Right hindlimb (tissue), 1 donor: ENCODE results near the gene S100A16.
"Not testable (repeated sequence)": the region's sequence is repeated elsewhere in the genome, so short reads cannot be mapped to it uniquely, and the experiment has no call there.

ENCODE experiments used
- DNase-seq: peaks from one replicate; pipeline ENCODE4 v3.0.0-alpha.2; 2018

S100A16 gene

DNA sequence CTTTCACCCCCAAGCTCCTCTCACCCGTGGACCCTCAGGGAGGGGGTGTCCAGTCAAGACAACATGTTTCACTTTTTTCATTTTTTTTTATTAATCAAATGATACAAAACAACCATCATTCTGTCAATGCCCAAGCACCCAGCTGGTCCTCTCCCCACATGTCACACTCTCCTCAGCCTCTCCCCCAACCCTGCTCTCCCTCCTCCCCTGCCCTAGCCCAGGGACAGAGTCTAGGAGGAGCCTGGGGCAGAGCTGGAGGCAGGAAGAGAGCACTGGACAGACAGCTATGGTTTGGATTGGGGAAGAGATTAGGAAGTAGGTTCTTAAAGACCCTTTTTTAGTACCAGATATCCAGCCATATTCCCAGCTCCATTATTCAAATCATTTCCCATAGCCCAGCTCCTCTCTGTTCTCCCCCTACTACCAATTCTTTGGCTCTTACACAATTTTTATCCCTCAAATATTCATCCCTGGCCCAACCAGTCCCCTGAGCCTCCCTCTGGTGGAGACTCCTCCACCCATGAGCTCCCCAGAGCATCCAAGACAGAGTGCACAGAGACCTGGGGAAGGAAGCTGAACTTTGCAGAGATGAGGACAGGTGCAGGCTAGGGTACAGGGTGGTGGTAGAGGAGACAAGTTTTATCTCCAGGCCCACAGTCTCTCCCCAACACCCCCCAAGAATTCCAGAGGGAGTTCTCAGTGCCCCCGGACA lies 1.4 kb upstream of the S100A16 start:
- no peak for DNase-seq

DNA sequence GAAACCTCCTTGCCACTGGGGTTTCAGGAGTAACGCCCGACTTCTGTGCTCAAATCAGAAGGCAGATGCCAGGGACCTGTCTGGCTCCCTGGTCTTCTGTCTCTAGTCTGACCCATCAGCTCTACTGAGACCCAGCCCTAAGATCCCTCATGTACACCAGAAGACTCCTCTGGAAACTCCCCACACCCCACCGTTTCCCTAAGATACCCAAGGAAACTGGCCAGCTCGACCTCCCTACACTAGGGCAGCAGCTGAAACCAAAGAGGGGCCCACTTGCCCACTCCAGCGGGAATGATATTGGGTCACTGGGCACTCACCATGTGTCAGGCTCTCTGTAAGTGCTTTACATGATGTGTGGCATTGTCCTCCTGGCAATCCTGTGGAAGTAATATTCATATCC lies 469 bp upstream of the S100A16 start:
- DNase-seq, result no peak

DNA sequence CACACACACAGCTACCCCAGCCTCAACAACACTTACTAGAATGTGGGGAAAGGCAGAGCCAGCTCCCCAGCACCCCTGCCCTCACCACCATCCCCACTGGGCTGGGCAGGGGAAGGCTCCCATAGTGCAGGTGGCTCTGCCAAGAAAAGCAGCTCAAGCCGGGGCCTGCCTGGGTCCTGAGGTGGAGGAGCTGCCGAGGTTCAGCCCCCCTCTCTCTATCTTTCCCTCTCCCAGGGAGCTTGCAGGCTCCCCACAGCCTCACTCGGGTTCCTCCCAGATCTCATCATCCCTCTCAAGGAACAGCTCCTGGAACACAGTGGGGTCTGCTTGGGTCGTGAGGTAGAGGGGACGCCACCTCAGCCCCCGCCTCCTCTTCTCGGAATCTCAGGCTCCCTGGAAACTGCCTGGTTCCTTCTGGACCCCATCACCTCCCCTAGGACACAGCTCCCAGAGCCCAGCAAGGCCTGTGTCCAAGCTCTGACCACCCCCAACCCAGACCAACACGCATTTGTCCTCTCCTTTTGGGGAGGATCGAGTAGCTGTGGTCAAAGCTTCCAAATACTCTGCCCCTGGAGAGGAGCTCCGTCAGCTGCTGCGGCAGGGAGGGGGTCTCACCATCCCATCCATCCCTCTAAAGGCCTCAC lies 704 bp downstream of the S100A16 start:
- no peak for DNase-seq

DNA sequence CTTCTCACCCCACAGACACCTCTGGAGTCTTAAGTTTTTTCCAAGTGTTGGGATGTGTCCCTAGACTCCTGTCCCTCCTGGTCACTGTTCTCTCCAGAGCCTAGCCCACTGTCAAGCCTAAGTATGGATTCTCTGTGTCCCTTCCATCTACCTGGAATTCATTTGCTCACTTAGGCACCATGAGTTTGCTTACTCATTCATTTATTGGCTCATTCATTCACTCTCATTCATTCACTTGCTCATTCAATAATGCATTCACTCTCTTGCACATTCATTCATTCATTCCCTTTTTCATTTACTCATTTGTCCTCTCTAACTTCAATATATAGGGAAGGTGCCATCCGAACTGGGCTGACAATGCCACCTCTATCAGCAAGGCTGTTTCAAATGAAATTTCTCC lies 1.6 kb downstream of the S100A16 start:
- DNase-seq, result no peak

DNA sequence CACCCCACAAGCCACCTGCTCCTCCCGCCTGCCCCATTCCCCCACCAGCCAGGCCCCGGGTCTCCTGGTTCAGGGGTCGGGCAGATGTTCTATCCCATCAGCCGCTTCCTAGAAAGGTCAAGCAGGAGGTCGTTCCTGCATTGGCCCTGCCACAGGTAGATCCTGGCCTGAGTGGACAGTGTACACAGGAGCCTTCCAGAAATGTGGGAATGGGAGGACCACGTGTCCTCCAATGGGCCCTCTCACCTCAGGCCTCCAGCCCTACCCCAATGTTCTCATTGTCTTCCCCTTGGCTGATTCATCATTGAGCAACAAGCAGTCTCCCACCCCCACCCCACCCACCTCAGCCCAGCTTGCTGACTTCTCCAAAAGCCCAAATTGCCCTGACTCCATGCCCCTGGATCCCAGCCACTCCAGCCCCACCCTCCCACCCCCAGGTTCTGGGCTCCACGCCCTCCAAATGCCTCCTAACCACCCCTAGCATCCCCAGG lies 2.1 kb downstream of the S100A16 start:
- no peak for DNase-seq

DNA sequence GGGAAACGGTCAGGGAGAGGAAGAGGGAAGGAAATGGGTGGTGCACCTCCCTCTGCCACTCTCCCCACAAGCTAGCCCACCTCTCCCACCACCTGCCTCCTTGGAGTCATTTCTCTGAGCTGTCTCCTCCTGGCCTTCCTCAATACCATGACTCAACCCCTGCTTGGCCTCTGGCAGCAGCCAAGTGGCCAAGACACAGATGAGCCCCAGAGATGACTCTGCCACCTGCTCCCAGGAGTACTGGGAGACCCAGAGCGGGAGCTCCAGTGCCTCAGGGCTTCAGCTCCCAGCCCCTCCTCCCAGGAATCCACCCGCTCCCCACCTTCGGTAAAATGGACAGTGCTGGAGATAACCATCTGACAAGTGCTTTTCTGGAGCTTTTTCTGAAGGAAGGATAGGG lies 2.6 kb downstream of the S100A16 start:
- no peak for DNase-seq

DNA sequence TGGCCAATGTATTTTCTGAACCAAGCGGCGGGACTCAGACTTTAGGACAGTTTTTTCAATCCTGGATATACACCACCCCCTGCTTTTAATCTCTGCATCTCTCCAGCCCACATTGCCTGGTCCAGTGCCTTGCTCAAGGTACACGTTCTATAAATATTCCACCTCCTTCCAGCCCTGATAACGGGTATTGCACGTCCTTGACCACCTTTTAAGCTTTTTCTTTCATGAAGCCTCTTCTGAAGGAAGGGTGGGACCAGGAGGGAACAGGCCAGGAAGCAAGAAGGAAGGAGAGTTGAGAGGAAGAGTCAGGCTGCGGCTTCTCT lies 3.4 kb downstream of the S100A16 start:
- DNase-seq, result no peak

DNA sequence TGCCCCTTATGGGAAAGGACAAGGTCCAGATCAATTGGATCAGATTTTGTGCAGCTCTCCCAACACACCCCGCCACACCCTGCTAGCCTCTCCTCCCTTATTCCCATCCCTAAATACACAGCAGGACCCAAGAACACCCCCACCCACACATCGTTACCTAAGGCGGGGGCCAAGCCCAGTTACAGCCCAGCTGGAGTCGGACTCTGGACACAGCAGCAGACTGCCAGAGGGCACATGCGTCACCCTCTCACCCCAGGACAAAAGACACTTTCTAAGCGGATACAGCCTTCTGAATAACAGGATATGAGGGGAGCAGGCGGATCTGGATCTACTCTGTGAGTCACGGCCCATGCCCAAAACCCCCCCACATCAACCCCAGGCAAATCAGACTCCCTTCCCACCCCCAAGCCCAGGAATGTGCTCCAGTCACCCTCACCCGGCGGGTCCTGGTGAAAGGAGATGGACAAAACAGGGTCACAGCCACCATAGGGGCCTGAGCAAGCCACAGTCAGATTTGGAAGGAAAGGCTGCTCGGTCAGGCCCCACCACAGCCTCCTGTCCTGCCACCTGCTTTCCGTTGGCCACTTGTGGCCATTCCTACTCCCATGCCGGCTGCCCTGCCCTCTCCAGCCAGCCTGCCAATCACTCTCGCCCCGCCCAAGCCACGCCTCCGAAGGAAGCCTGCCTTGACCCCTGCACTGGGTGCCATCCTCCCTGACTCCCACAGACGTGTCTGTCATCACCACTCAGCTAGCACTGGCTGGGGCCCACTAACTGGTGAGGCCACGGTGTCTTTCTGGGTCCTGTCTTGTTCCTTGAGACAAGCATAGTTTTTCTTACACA lies 4.0 kb downstream of the S100A16 start:
- DNase-seq, result peak; percentile 44

DNA sequence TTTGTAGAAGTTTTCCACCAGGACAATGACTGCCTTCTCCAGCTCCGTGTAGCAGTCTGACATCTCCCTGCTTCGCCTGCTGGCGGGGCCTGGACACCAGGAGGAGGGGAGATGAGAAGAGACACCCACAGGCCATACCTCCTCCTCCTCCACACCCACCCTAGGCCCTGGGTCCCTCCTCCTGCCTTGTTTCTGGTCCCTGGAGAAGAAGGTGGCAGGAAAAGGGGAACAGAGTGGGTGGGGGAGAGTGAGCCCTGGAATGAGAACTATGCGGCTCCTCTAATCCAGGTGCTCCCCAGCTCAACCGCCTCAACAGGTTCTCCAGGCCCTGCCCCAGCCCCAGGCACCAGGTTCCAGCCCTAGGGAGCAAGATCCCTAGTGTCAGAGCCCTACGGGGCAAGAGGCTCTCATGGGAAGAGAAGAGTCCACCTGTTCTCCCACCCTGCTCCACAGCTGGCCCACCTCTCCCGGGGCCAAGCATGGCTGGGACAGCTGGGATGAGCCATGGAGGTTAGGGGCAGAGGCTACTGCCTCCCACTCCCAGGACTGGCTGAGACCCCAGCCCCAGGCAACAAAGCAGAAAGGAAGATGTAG lies 4.8 kb downstream of the S100A16 start:
- DNase-seq, result no peak

DNA sequence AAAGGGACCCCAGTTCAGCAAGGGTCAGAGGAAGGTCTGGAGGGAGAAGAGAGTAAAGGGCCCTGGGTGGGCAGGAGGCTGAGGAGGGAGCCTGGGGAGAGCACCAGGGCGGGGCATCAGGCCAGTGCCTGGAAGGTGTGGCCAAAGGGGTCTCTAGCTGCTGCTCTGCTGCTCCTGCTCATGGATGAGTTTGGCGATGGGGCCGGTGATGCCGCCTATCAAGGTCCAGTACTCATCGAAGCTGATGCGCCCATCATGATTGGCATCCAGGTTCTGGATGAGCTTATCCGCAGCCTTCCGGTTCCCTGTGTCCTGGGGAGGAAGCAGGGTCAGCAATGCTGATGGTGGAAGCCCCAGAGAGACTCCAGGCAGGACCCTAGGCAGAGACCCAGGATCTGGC lies 5.6 kb downstream of the S100A16 start:
- DNase-seq, result no peak

DNA sequence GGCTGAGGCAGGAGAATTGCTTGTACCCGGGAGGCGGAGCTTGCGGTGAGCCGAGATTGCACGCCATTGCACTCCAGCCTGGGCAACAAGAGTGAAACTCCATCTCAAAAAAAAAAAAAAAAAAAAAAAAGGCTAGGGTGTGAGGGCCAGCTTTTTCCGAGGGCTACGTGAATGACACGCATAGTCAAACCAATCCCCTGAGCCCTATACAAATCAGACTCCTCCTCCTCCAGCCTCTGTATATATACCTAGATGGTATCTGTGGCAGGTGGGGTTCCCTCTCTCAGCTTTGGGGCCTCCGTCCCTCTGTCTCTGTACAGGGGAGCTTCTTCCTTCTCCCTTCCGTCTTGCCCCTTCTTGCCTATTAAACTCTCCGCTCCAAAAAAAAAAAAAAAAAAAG lies 6.7 kb downstream of the S100A16 start:
- no peak for DNase-seq

DNA sequence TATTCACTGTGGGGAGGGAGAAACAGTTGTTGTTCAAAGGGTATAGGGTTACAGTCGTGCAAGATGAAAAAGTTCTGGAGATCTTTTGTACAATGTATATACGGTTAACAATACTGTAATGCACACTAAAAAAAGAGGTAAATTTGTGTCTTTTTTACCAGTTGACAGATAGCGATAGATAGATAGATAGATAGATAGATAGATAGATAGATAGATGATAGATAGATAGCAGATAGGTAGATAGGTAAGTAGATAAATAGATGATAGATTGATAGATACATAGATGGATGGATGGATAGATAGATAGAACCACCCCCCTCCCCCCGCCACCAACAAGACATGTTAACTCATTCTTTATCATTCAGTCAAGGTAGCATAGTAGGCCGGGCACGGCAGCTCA lies 10.2 kb downstream of the S100A16 start:
- DNase-seq, result no peak

DNA sequence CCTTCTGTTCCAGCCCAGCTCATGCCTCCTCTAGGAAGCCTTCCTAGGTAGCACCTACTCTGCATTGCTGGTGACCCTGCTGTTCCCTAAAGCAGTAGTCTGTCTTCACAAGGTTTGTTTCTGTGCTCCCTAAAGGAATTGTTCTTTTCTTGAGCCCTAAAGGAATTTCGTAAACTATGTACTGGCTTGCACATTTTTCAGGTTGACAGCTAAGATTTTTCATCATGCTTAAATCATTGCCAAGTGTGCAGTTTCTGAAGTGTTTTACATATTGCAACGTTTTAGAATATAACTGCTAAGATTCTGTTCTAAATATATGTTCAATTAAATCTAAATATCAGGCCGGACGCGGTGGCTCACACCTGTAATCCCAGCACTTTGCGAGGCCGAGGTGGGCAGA lies 13.1 kb downstream of the S100A16 start:
- DNase-seq, result no peak

DNA sequence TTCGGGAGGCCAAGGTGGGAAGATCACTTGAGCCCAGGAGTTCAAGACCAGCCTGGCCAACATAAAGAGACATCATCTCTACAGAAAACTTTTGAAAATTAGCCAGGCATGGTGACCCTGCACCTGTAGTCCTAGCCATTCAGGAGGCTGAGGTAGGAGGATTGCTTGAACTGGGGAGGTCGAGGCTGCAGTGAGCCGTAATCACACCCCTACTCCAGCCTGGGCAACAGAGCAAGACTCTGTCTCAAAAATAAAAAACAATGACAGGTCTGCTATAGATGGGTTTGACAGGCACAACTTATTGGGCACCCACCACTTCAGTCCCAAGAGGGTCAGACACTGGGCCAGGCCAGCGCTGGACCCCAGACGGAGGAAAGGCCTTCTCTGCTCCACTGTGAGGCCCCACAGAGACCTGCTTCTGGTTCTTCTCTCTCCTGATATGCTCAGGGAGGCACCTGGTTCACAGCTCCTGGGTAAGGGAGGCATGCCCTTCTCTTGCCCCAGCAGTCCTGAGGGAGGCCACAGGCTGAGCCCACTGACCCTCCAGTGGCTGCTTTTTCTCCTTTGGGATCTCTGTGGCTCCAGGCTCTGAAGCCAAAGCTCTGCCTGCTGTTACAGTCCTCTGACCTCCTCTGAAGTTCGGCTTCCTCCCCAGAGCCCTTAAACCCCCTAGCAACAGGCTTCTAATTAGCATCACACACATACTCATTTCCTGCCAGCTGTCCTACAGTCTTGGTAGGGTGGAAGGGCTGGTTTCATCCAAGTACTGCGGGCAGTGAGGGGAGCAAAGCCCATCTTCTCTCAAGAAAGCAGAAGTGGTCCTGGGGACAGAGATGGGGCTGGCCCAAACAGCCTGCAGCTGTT lies 14.4 kb downstream of the S100A16 start:
- DNase-seq, result peak; percentile 59

DNA sequence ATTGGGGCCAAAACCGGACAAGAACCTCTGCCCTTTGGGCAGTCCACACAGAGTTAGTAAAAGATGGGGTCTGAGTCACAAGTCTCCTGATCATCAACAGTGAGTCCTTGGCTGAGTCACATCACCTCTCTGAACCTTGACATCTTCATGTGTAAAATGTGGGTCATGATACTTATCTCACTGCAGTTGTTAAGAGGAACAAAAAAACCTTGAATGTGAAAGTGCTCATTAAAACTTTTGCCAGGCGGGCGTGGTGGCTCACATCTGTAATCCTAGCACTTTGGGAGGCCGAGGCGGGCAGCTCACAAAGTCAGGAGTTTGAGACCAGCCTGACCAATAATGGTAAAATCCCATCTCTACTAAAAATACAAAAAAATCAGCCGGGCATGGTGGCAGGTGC lies 15.7 kb downstream of the S100A16 start:
- no peak for DNase-seq

DNA sequence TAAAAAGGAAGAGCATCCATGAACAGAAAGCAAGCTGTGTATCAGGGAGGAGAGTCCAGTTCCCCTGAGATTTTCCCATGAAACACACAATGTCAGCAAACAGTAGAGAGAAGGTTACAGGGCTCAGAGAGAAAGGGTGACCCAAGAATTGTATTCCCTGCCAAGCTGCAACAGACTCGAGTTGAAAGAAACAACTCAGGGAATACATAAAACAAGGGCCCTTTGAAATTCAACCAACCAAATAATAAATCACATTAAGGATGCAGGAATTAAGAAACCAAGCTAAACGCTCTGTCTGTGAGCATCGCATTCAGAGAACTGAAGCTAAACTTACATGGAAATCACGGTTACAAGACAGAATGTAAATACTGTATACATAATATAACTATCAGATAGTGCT lies 20.2 kb downstream of the S100A16 start:
- no peak for DNase-seq

DNA sequence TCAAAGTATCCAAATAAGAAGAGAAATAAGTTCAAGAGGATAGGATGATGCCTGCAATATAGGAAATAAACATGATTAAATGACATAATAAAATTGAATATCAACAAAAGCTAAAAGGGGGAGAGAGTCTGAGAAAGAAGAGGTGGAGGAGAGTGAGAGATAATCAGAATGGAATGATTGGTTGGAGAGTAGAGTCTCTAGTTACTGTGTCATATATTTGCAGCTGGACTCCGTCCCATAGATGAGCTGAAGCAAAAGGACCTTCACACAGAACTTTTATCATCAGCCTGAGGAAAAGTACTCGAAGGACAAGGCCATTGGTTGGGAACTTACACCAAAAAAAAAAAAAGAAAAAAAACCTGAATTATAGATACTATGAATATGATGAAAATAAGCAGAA lies 24.5 kb downstream of the S100A16 start:
- no peak for DNase-seq

DNA sequence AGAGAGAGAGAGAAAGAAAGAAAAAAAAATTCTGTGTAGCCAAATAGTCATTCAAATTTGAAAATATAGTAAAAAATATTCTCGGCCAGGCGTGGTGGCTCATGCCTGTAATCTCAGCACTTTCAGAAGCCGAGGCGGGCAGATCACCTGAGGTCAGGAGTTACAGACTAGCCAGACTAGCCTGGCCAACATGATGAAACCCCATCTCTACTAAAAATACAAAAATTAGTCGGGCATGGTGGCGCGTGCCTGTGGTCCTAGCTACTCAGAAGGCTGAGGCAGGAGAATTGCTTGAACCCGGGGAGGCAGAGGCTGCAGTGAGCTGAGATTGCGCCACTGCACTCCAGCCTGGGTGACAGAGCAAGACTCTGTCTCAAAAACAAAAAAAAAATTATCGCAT lies 24.9 kb downstream of the S100A16 start:
- not testable (repeated sequence) for DNase-seq

DNA sequence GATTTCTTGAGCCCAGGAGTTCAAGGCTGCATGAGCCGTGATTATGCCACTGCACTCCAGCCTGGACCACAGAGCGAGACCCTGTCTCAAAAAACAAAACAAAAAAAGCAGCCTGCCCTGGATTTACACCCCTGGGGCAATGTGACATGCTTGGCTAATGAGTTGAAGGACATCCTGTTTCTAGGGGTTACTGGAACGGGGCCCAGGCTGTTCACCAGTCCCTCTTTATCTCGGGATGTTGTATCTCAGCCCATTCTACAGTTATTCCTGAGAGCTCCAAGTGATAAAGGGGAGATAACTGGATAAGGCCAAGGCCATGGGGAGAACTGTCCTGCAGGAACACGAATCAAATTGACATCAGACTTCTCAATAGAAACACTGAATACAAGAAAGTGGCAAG lies 25.6 kb downstream of the S100A16 start:
- no peak for DNase-seq

DNA sequence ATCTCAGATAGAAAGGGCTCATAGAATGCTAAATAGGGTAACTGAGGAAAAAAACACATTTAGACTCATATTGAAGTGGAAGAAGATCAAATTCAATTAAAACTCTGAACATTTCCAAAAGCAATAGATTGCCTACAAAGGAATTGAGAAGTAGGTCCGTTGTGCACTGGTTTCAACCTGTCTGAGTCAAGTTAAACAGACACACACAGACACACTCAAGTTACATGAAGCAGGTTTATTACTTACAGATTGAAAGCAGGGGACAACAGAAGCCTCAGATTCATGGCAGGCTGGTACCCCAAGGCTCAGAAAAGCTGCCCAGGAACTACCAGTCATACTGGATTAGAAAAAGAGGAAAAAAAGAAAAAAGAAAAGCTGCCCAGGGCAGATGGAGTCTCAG lies 26.6 kb downstream of the S100A16 start:
- DNase-seq, result no peak

DNA sequence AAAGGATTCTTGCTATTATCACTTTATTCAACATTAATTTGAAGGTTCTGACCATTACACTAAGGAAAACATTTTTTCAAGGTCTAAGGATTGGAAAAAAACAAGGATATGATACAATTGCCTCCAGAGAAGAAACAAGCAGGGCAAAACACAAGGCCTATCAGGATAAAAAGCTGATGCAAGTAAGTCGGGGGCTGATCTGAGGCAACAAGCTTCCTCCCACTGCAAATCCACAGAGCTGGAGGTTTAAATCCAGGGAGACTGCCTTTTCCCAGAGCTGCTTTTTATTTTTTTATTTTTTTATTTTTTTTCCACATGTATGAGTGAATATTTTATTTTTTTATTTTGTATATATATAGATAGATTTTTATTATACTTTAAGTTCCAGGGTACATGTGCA lies 27.9 kb downstream of the S100A16 start:
- DNase-seq, result no peak

DNA sequence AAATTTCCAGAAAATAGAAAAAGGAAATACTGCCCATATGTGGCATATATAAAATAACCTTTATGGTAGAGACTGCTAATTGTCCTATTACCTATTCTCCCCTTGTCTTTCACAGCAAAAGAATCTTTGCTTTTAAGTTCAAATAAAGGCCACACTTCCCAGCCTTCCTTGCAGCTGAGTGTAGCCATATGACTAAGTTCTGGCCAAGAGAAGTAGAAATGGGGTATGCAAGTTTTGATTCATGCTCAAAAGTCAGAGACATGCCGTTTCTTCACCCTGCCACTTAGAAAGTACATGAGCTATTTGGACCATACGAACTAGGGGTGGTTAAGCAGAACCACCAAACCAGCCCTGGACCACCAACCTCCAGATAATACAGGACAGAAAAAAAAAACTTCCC lies 29.0 kb downstream of the S100A16 start:
- DNase-seq, result no peak

DNA sequence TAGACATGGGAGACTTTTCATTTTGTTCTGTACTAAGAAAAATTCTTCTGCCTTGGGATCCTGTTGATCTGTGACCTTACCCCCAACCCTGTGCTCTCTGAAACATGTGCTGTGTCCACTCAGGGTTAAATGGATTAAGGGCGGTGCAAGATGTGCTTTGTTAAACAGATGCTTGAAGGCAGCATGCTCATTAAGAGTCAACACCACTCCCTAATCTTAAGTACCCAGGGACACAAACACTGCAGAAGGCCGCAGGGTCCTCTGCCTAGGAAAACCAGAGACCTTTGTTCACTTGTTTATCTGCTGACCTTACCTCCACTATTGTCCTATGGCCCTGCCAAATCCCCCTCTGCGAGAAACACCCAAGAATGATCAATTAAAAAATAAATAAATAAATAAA lies 29.4 kb downstream of the S100A16 start:
- not testable (repeated sequence) for DNase-seq
